Endothelial cell of umbilical vein (primary cell): ENCODE results near the gene CHRNA1. TPM values are rescaled to one million over a fixed set of nuclear protein-coding genes. Genes with fewer than 3 reads are reported as not detected.

Experiments
- BruUV-seq: library from RNA; stranded (reverse); fragments of 400-500 nt; replicated peaks from 2 replicates; lab custom pipeline; 2021; lab: Mats Ljungman, UMichigan
- CTCF ChIA-PET: fragments of 300-600, 350-600 bp; sonication (Branson Sonifier 250); formaldehyde crosslinking; loops from one replicate; lab custom pipeline; 2021; ENCODE audit warnings: antibody characterized with exemption, inconsistent platforms; lab: Charles Lee
- POLR2A ChIA-PET: fragments of 300-600, 350-600 bp; sonication (Branson Sonifier 250); formaldehyde crosslinking; loops from one replicate; lab custom pipeline; 2021; ENCODE audit warnings: antibody characterized with exemption, inconsistent platforms; lab: Charles Lee
- DNase-seq: peaks from one replicate; pipeline ENCODE4 v3.0.0-alpha.2; 2011; ENCODE audit warnings: low read depth, low spot score
- FAIRE-seq: peaks from 2 replicates; lab custom pipeline; 2011; peaks lifted over from hg19 to GRCh38; lab: Jason Lieb, UNC
- H2AFZ ChIP-seq: 2 replicates; pipeline ENCODE4 v1.6.0; 2012; ENCODE audit warnings: low read depth, low read length, control low read depth, inconsistent platforms
- H3K27ac ChIP-seq: 2 replicates; pipeline ENCODE4 v1.5.1; 2011; ENCODE audit warnings: low read depth, mild to moderate bottlenecking, control low read depth, low read length, moderate library complexity; ENCODE audit not compliant: insufficient read depth
- H3K27me3 ChIP-seq, 2 experiments: 2 replicates each; pipeline versions ENCODE4 v1.6.0 to v1.6.1; 2011; ENCODE audit warnings: low read length in 2 of 2, mixed read lengths in 1 of 2; ENCODE audit not compliant: control insufficient read depth in 2 of 2, insufficient read depth in 2 of 2
- H3K36me3 ChIP-seq, 2 experiments: 2 replicates in 1 of 2; 3 replicates in 1 of 2; pipeline ENCODE4 v1.5.1; 2011; ENCODE audit warnings: low read length in 2 of 2, mild to moderate bottlenecking in 1 of 2, moderate library complexity in 1 of 2; ENCODE audit not compliant: control insufficient read depth in 2 of 2, insufficient read depth in 2 of 2; ENCODE audit errors: extremely low read depth in 1 of 2
- H3K4me1 ChIP-seq: 3 replicates; pipeline ENCODE4 v1.5.1; 2011; ENCODE audit warnings: mild to moderate bottlenecking, low read length; ENCODE audit not compliant: control insufficient read depth, insufficient read depth; ENCODE audit errors: extremely low read depth
- H3K4me2 ChIP-seq: 2 replicates; pipeline ENCODE4 v1.6.1; 2011; ENCODE audit warnings: low read length, control low read depth, mixed read lengths; ENCODE audit not compliant: insufficient read depth
- H3K4me3 ChIP-seq, 3 experiments: fragments of 200-600 bp in 1 of 3; sonication (generic), shearing (Covaris generic) in 1 of 3; replicated peaks in 1 of 3; 2 replicates each; pipeline ENCODE4 v1.5.1; 2011 to 2016; ENCODE audit warnings: control low read depth in 3 of 3, low read length in 3 of 3, mild to moderate bottlenecking in 2 of 3, inconsistent platforms in 1 of 3, low read depth in 1 of 3, moderate library complexity in 1 of 3; ENCODE audit not compliant: insufficient read depth in 1 of 3
- H3K79me2 ChIP-seq: 2 replicates; pipeline ENCODE4 v1.6.0; 2012; ENCODE audit warnings: low read length, inconsistent platforms; ENCODE audit not compliant: control insufficient read depth, insufficient read depth
- H3K9ac ChIP-seq: replicated peaks from 2 replicates; pipeline ENCODE3; 2011; ENCODE audit warnings: low read length, control low read depth; ENCODE audit not compliant: insufficient read depth; ENCODE audit errors: extremely low read depth
- H3K9me1 ChIP-seq: replicated peaks from 3 replicates; pipeline ENCODE4 v1.6.0; 2011; ENCODE audit warnings: mild to moderate bottlenecking, low read length; ENCODE audit not compliant: control insufficient read depth, insufficient read depth; ENCODE audit errors: extremely low read depth
- H3K9me3 ChIP-seq: replicated peaks from 2 replicates; pipeline ENCODE4 v1.5.1; 2012; ENCODE audit warnings: low read length, inconsistent platforms; ENCODE audit not compliant: control insufficient read depth, insufficient read depth
- H4K20me1 ChIP-seq: replicated peaks from 2 replicates; pipeline ENCODE3; 2011; ENCODE audit warnings: mild to moderate bottlenecking, low read length; ENCODE audit not compliant: control insufficient read depth, insufficient read depth; ENCODE audit errors: extremely low read depth
- EZH2 ChIP-seq: IDR thresholded peaks from 2 replicates; pipeline ENCODE4 v1.6.1; 2012; ENCODE audit warnings: borderline replicate concordance, low read depth, mild to moderate bottlenecking, moderate library complexity, low read length, inconsistent platforms; ENCODE audit not compliant: severe bottlenecking
- FOS ChIP-seq: IDR thresholded peaks from 2 replicates; pipeline ENCODE4 v1.6.1; 2011; ENCODE audit warnings: mild to moderate bottlenecking, low read length, moderate library complexity, borderline replicate concordance; ENCODE audit not compliant: insufficient read depth
- GATA2 ChIP-seq: IDR thresholded peaks from 2 replicates; pipeline ENCODE4 v1.7.0; 2011; ENCODE audit warnings: low read depth, mild to moderate bottlenecking, moderate library complexity, mixed read lengths, low read length; ENCODE audit not compliant: insufficient read length, insufficient read depth
- JUN ChIP-seq: IDR thresholded peaks from 2 replicates; pipeline ENCODE4 v1.6.1; 2011; ENCODE audit warnings: borderline replicate concordance, low read depth; ENCODE audit not compliant: insufficient read length, insufficient read depth
- MYC ChIP-seq: IDR thresholded peaks from one replicate; pipeline ENCODE4 v1.6.1; 2011; ENCODE audit warnings: mild to moderate bottlenecking, low read depth, low read length
- POLR2A ChIP-seq: IDR thresholded peaks from 2 replicates; pipeline ENCODE4 v1.6.1; 2012; ENCODE audit warnings: low read depth, mild to moderate bottlenecking, control low read depth, low read length
- POLR2AphosphoS5 ChIP-seq: IDR thresholded peaks from 2 replicates; pipeline ENCODE4 v1.6.1; 2012; ENCODE audit warnings: low read depth, mild to moderate bottlenecking, control low read depth, low read length, moderate library complexity; ENCODE audit not compliant: insufficient read depth
- dilution Hi-C: fragments of 300-500 bp; cut with MboI; formaldehyde crosslinking; loops from one replicate; pipeline ENCODE4 v1.15.0; 2019; ENCODE audit warnings: low sequenced_read_pairs; ENCODE audit not compliant: extremely low pct_ligation_motif_present
- intact Hi-C: fragments of 100-400 bp; cut with micrococcal nuclease; formaldehyde crosslinking; loops from one replicate; pipeline ENCODE4 v1.10.0; 2022
- polyA plus RNA-seq, 4 experiments: library from polyadenylated mRNA; depleted of rRNA in 3 of 4; stranded (reverse) in 3 of 4; unstranded in 1 of 4; fragments of >200 nt; gene quantifications; 2 replicates each; pipeline versions ENCODE4 v1.2.1 to v1.2.3, GENCODE V29; 2011 to 2012; ENCODE audit warnings: missing spikeins in 1 of 4
- total RNA-seq: library from RNA; stranded (reverse); gene quantifications from 2 replicates; pipeline ENCODE4 v1.2.3, GENCODE V29; 2021
- TF ChIP-seq, protein P1 (sequence below), 2 donors: IDR thresholded peaks; 1 replicate in 1 of 2; 2 replicates in 1 of 2; pipeline ENCODE4 v1.5.1; 2011; ENCODE audit warnings: low read length in 2 of 2, mild to moderate bottlenecking in 2 of 2, moderate library complexity in 2 of 2, control low read depth in 1 of 2, inconsistent platforms in 1 of 2, low read depth in 1 of 2; ENCODE audit not compliant: insufficient read depth in 1 of 2; ENCODE audit errors: extremely low read depth in 1 of 2
- TF ChIP-seq, protein P2 (sequence below): IDR thresholded peaks from 2 replicates; pipeline ENCODE4 v1.6.1; 2011; ENCODE audit not compliant: insufficient read depth, insufficient read length

The CHRNA1 gene
- total and polyA plus RNA-seq, 2 donors (not counting 3 experiments of a cell fraction or from before 2014, with no cell fraction given): 11.3 to 18.2 TPM

DNA sequence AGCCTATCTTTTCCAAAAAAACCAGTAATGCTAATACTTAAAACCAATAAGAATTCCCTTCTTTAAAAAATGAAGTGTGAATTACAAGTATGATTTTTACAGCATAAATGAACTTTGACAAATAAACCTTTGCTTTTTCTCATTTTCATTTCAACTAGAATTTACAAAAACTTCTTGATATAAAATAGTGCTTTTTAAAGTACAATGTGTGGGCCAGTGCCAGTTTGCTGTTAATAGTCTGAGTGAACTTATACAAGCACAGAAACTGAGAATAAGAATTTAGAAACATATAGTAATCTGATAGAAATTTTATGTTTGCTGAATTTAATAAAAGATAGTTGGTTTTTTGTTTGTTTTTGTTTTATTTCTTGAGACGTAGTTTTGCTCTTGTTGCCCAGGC, 43.7 kb upstream of the CHRNA1 start:
- H3K27ac ChIP-seq: no peak overlapping the region
- DNase-seq (no peak), FAIRE-seq (no peak)
- H2AFZ ChIP-seq: no peak overlapping the region
- no peaks in the 10 kb centered on the region for H3K9me3 ChIP-seq
- TF ChIP-seq, protein P1, sequence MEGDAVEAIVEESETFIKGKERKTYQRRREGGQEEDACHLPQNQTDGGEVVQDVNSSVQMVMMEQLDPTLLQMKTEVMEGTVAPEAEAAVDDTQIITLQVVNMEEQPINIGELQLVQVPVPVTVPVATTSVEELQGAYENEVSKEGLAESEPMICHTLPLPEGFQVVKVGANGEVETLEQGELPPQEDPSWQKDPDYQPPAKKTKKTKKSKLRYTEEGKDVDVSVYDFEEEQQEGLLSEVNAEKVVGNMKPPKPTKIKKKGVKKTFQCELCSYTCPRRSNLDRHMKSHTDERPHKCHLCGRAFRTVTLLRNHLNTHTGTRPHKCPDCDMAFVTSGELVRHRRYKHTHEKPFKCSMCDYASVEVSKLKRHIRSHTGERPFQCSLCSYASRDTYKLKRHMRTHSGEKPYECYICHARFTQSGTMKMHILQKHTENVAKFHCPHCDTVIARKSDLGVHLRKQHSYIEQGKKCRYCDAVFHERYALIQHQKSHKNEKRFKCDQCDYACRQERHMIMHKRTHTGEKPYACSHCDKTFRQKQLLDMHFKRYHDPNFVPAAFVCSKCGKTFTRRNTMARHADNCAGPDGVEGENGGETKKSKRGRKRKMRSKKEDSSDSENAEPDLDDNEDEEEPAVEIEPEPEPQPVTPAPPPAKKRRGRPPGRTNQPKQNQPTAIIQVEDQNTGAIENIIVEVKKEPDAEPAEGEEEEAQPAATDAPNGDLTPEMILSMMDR (IDR thresholded peaks at IDR 0.05; ENCODE audit: extremely low read depth in 1 of 2, insufficient read depth in 1 of 2, low read depth in 1 of 2, low read length in 2 of 2): no peak
- no peak for TF ChIP-seq POLR2AphosphoS5
- TF ChIP-seq FOS: no peak
- no peak for TF ChIP-seq GATA2
- no peak for TF ChIP-seq MYC
- TF ChIP-seq JUN: no peak
- TF ChIP-seq, protein P2, sequence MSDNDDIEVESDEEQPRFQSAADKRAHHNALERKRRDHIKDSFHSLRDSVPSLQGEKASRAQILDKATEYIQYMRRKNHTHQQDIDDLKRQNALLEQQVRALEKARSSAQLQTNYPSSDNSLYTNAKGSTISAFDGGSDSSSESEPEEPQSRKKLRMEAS: no peak
- TF ChIP-seq EZH2: no peak
- no peak for TF ChIP-seq POLR2A
- H3K9me1 ChIP-seq: no peaks in the 10 kb centered on the region
- H3K4me2 ChIP-seq: no peak overlapping the region
- no TSS peak for BruUV-seq
- H3K79me2 ChIP-seq: no peaks in the 10 kb centered on the region
- no peak overlapping the region for H3K4me3 ChIP-seq
- intact Hi-C loops (no loop called here), dilution Hi-C loops (no loop called here)
- H4K20me1 ChIP-seq: no peaks in the 10 kb centered on the region
- ChIA-PET POLR2A (no interaction called here), CTCF (interaction anchor here (1.0 kb wide), 1 partner anchor 13 kb away, joined by 3 read pairs; no protein-coding TSS in a partner anchor)
- no peak overlapping the region for H3K9ac ChIP-seq
- no peaks in the 10 kb centered on the region for H3K4me1 ChIP-seq
- peaks cover 2% of the 10 kb centered on the region in 2 experiments for H3K36me3 ChIP-seq
- no peaks in the 10 kb centered on the region for H3K27me3 ChIP-seq
